Tibial artery (tissue), 4 donors: ENCODE results near the gene NFATC1.

Source experiments
- DNase-seq, 2 donors: peaks; one replicate each; pipeline ENCODE4 v3.0.0-alpha.2; 2019
- H3K27ac ChIP-seq, 2 donors: fragments of 200-600 bp; sonication (generic) in 1 of 2; 1 replicate in 1 of 2; 2 replicates in 1 of 2; pipeline ENCODE4 v1.5.1; 2018 to 2019; ENCODE audit warnings: mild to moderate bottlenecking in 1 of 2
- H3K27me3 ChIP-seq, 2 donors: fragments of 200-600 bp; sonication (generic) in 1 of 2; one replicate each; pipeline versions ENCODE4 v1.5.1 to v1.6.0; 2016 to 2019
- H3K36me3 ChIP-seq, 3 donors: fragments of 200-600 bp; sonication (generic) in 2 of 3; one replicate each; pipeline ENCODE4 v1.5.1; 2016 to 2019; ENCODE audit warnings: mild to moderate bottlenecking in 2 of 3
- H3K4me1 ChIP-seq, 4 donors: fragments of 200-600 bp; sonication (generic) in 2 of 4; 1 replicate in 3 of 4; 2 replicates in 1 of 4; pipeline ENCODE4 v1.5.1; 2016 to 2019
- H3K4me3 ChIP-seq, 2 donors: fragments of 200-600 bp; sonication (generic) in 1 of 2; 1 replicate in 1 of 2; 2 replicates in 1 of 2; pipeline ENCODE4 v1.5.1; 2018 to 2019; ENCODE audit warnings: mild to moderate bottlenecking in 2 of 2
- H3K9me3 ChIP-seq, 3 donors: fragments of 200-600 bp; sonication (generic) in 1 of 3; one replicate each; pipeline ENCODE4 v1.5.1; 2016 to 2019
- intact Hi-C: fragments of 100-400 bp; cut with DNase I; formaldehyde crosslinking; loops from one replicate; pipeline ENCODE4 v1.15.0; 2023; ENCODE audit warnings: low total_unique reads
- TF ChIP-seq, protein P1 (sequence below), 2 experiments: fragments of 200-600 bp in 1 of 2; fragments of 450-650 bp in 1 of 2; IDR thresholded peaks; one replicate each; pipeline ENCODE4 v1.5.1; 2017 to 2019; ENCODE audit warnings: antibody characterized with exemption in 2 of 2, mild to moderate bottlenecking in 1 of 2, moderate library complexity in 1 of 2

The NFATC1 gene

DNA sequence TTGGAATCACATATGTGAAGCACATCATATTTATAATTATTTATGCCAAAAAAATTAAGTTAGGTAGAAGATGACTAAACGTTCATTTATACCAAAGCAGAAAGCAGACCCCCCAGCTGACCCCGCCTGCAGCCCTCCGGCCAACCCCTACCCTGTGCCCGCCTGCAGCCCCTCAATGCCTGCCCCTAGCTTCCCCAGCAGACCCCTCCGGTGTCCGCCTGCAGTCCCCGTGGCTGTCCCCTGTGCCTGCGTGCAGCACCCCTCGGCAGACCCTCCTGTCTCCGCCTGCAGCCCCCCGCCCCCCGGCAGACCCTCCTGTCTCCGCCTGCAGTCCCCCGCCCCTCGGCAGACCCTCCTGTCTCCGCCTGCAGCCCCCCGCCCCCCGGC, 136.2 kb downstream of the NFATC1 start:
- Histone ChIP-seq H3K36me3 (peaks cover 0 to 22% (median 21%) of the 10 kb centered on the region in 3 donors), H3K4me1 (peaks cover 0 to 4% (median 0%) of the 10 kb centered on the region in 4 donors), H3K27ac (no peak overlapping the region), H3K9me3 (no peaks in the 10 kb centered on the region), H3K27me3 (peaks cover 0 to 2% of the 10 kb centered on the region in 2 donors), H3K4me3 (no peak overlapping the region)
- intact Hi-C loops = no loop called here
- DNase-seq = peak; percentile 7 to 35
- TF ChIP-seq, protein P1, sequence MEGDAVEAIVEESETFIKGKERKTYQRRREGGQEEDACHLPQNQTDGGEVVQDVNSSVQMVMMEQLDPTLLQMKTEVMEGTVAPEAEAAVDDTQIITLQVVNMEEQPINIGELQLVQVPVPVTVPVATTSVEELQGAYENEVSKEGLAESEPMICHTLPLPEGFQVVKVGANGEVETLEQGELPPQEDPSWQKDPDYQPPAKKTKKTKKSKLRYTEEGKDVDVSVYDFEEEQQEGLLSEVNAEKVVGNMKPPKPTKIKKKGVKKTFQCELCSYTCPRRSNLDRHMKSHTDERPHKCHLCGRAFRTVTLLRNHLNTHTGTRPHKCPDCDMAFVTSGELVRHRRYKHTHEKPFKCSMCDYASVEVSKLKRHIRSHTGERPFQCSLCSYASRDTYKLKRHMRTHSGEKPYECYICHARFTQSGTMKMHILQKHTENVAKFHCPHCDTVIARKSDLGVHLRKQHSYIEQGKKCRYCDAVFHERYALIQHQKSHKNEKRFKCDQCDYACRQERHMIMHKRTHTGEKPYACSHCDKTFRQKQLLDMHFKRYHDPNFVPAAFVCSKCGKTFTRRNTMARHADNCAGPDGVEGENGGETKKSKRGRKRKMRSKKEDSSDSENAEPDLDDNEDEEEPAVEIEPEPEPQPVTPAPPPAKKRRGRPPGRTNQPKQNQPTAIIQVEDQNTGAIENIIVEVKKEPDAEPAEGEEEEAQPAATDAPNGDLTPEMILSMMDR (IDR thresholded peaks at IDR 0.05) = no peak

- Histone ChIP-seq H3K4me1 (peaks cover 0 to 4% (median 0%) of the 10 kb centered on the region in 4 donors), H3K4me3 (no peak overlapping the region), H3K9me3 (no peaks in the 10 kb centered on the region), H3K36me3 (peaks cover 0 to 22% (median 20%) of the 10 kb centered on the region in 3 donors), H3K27me3 (peaks cover 0 to 2% of the 10 kb centered on the region in 2 donors), H3K27ac (no peak overlapping the region)
- intact Hi-C loops = no loop called here
- DNase-seq = peak; percentile 17 to 55
- TF ChIP-seq, protein P1 (IDR thresholded peaks at IDR 0.05) = no peak
These were observed 136.7 kb downstream of the NFATC1 start for GRCh38 chr18:79532313-79533007.

GRCh38 chr18:79533146-79533545, 137.4 kb downstream of the NFATC1 start:
- H3K9me3 ChIP-seq = no peaks in the 10 kb centered on the region
- H3K27me3 ChIP-seq = peaks cover 0 to 2% of the 10 kb centered on the region in 2 donors
- no peak overlapping the region for H3K4me3 ChIP-seq
- intact Hi-C loops = no loop called here
- H3K4me1 ChIP-seq = peaks cover 0 to 4% (median 0%) of the 10 kb centered on the region in 4 donors
- H3K27ac ChIP-seq = no peak overlapping the region
- H3K36me3 ChIP-seq = peaks cover 0 to 15% (median 13%) of the 10 kb centered on the region in 3 donors
- TF ChIP-seq, protein P1 (IDR thresholded peaks at IDR 0.05) = no peak
- DNase-seq = peak; percentile 19 to 49

GRCh38 chr18:79533591-79533990, 137.9 kb downstream of the NFATC1 start:
- H3K4me3 ChIP-seq = no peak overlapping the region
- no peaks in the 10 kb centered on the region for H3K9me3 ChIP-seq
- peaks cover 0 to 2% of the 10 kb centered on the region in 2 donors for H3K27me3 ChIP-seq
- DNase-seq = peak; percentile 11 to 44
- peaks cover 0 to 4% (median 0%) of the 10 kb centered on the region in 4 donors for H3K4me1 ChIP-seq
- intact Hi-C loops = no loop called here
- TF ChIP-seq, protein P1 (IDR thresholded peaks at IDR 0.05) = no peak
- H3K36me3 ChIP-seq = peaks cover 0 to 11% (median 11%) of the 10 kb centered on the region in 3 donors
- no peak overlapping the region for H3K27ac ChIP-seq

GRCh38 chr18:79534356-79534755, 138.6 kb downstream of the NFATC1 start:
- Histone ChIP-seq H3K9me3 (no peaks in the 10 kb centered on the region), H3K36me3 (peaks cover 0 to 5% (median 5%) of the 10 kb centered on the region in 3 donors), H3K4me3 (no peak overlapping the region), H3K27ac (no peak overlapping the region), H3K4me1 (peaks cover 0 to 4% (median 0%) of the 10 kb centered on the region in 4 donors), H3K27me3 (peaks cover 0 to 2% of the 10 kb centered on the region in 2 donors)
- TF ChIP-seq, protein P1 (IDR thresholded peaks at IDR 0.05) = no peak
- intact Hi-C loops = no loop called here
- peak in 1 of 2 donors; percentile 25 for DNase-seq
